GM12892 (cell line): ENCODE data around the gene KANSL1L.

ENCODE experiments used
- POLR2A ChIP-seq: IDR thresholded peaks from 2 replicates; pipeline ENCODE4 v1.6.1; 2011; ENCODE audit warnings: low read depth, low read length, control low read depth
- TAF1 ChIP-seq: IDR thresholded peaks from 2 replicates; pipeline ENCODE4 v1.6.1; 2011; ENCODE audit warnings: low read depth, mild to moderate bottlenecking, control low read depth, low read length, borderline replicate concordance

DNA sequence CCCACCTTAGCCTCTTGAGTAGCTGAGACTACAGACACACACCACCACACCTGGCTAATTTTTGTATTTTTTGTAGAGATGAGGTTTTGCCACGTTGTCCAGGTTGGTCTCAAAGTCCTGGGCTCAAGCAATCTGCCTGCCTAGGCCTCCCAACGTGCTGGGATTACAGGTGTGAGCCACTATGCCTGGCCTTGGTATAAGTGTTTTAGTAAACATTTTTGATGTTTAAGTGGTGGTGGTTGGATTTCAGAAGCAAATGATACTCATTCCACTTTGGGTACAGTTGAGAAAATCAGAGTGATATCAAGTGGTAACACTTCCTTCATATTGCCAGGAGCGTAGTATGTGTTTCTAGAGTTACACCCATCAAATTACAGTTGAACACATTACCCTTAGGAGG is 28.6 kb upstream of the KANSL1L start:
- TF ChIP-seq TAF1 (no peak), POLR2A (no peak)
